Activated T-helper 2 cell treated with anti-CD3 and anti-CD28 coated beads, Interferon-gamma antibody, Interleukin-2, Interleukin-4, amounts not matched to agents 10 μg/mL and 5 μg/mL and 100 μg/mL, durations not matched to agents 14 hours and 24 hours and 36 hours (primary cell): Measurements from ENCODE around the gene CMBL. TPM values are rescaled to one million over a fixed set of nuclear protein-coding genes. Genes with fewer than 3 reads are reported as not detected.
A peak's percentile ranks its signal among the peaks of the same experiment; 100 is the strongest.
"Not testable (repeated sequence)": the region's sequence is repeated elsewhere in the genome, so short reads cannot be mapped to it uniquely, and the experiment has no call there.

Experiments used
- DNase-seq: peaks from one replicate; pipeline ENCODE4 v3.0.0; 2021; ENCODE audit warnings: low spot score
- H3K27ac Mint-ChIP-seq: one replicate; pipeline ENCODE4 v1.8.0; 2021; ENCODE audit warnings: mixed read lengths
- H3K27me3 Mint-ChIP-seq: one replicate; pipeline ENCODE4 v1.8.0; 2021; ENCODE audit warnings: low read depth, mixed read lengths
- H3K36me3 Mint-ChIP-seq: one replicate; pipeline ENCODE4 v1.8.0; 2021; ENCODE audit warnings: low read depth, mixed read lengths
- H3K4me1 Mint-ChIP-seq: one replicate; pipeline ENCODE4 v1.8.0; 2021; ENCODE audit warnings: low read depth, mixed read lengths
- H3K4me3 Mint-ChIP-seq: one replicate; pipeline ENCODE4 v1.8.0; 2021; ENCODE audit warnings: low read depth, mild to moderate bottlenecking, moderate library complexity, mixed read lengths
- H3K9me3 Mint-ChIP-seq: one replicate; pipeline ENCODE4 v1.8.0; 2021; ENCODE audit warnings: mixed read lengths
- intact Hi-C: fragments of 100-400 bp; cut with micrococcal nuclease; formaldehyde crosslinking; loops from one replicate; pipeline ENCODE4 v1.15.1; 2023
- total RNA-seq: library from RNA; stranded (reverse); gene quantifications from 2 replicates; pipeline ENCODE4 v1.2.3, GENCODE V29; 2022

The CMBL gene
- total RNA-seq, 1 donor from 2014 or later = 0.23 TPM

DNA sequence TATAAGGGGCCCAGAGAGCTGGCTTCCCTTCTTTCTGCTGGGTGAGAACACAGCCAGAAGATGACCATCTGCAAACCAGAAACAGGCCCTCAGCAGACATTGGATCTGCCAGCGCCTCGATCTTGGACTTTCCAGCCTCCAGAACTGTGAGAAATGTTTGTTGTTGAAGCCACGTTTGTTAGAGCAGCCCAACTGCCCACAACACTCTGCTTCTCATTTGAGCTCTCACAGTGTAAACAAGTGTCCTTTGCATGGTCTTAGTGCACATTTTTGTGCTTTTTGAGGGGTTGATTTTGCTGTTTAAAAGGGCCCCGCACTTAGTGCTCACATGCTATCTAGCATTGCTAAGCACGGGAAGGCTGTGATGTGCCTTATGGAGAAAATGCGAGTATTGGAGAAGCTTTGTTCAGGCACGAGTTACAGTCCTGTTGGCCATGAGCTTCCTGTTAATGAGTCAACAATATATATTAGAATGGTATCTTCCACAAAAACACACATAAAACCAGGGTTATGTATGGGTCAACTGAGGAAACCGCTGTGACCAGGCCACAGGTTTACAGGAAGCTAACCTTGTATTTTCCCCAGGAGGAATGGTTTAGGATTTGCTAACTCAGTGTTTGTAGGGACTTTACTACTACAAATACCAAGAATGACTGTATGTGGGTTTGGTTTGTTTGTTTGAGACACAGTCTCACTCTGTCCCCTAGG is 11.9 kb downstream of the CMBL start:
- no peaks in the 10 kb centered on the region for H3K4me1 Mint-ChIP-seq
- intact Hi-C loops = no loop called here
- no peaks in the 10 kb centered on the region for H3K9me3 Mint-ChIP-seq
- no peak overlapping the region for H3K27ac Mint-ChIP-seq
- no peaks in the 10 kb centered on the region for H3K36me3 Mint-ChIP-seq
- H3K4me3 Mint-ChIP-seq = no peak overlapping the region
- DNase-seq = no peak
- H3K27me3 Mint-ChIP-seq = peaks cover 24% of the 10 kb centered on the region

DNA sequence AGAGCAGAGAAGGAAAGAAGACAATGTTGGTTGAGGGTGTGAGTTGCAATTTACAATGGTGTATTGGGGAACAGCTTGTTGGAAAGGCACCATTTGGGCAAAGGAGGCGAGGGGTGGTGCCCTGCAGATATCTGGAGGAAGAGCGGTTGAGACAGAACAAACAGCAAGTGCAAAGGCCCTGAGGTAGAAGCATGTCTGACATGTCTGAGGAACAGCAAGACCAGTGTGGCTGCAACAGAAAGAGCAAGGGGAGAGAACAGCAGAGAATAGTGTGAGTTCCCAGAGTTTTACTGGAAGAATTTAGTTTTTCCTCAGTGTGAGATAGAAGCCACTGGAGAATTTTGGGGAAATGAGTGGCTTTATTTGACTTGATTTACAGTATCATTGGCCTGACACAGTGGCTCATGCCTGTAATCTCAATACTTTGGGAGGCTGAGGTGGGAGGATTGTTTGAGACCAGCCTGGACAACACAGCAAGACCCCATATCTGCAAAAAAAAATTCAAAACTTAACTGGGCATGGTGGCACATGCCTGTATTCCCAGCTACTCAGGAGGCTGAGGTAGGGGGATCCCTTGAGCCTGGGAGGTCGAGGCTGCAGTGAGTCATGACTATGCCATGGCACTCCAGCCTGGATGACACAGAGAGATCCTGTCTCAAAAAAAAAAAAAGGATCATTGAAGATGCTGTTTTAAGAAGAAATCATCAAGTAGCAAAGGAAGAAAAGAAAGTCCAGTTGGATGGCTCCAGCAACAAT is 13.6 kb downstream of the CMBL start:
- Mint-ChIP-seq H3K36me3 (no peaks in the 10 kb centered on the region), H3K9me3 (no peaks in the 10 kb centered on the region), H3K27me3 (peaks cover 23% of the 10 kb centered on the region), H3K4me1 (no peaks in the 10 kb centered on the region), H3K4me3 (no peak overlapping the region), H3K27ac (no peak overlapping the region)
- no peak for DNase-seq
- intact Hi-C loops = no loop called here

DNA sequence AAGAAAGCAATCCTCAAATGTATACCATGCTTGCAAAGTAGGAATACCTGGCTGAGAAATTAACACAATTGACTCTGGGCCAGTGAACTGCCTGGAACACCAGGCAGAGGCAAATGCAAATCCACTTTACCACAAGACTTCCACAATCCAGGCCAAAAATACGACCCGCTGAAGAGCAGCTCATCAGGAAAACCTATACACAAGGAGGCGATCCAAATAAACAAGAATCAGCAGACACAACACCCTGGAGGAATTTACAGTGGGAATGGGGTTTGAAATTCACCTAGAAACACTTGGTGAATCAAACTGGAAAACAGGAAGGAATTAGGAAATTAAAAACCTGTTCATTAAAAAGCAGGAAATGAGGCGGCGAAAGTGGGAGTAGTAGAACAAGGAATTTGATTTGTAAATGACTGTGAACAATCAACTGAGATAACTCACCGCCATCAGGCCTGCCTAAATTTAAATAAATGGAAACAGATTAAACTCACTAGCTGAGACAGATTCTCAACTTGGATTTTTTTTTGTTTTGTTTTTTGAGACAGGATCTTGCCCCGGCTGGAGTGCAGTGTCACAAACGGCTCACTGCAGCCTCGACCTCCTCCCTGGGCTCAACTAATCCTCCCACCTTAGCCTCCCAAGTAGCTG is 15.9 kb downstream of the CMBL start:
- intact Hi-C loops = no loop called here
- H3K9me3 Mint-ChIP-seq = no peaks in the 10 kb centered on the region
- peaks cover 16% of the 10 kb centered on the region for H3K27me3 Mint-ChIP-seq
- no peaks in the 10 kb centered on the region for H3K36me3 Mint-ChIP-seq
- H3K4me3 Mint-ChIP-seq = no peak overlapping the region
- DNase-seq = no peak
- H3K27ac Mint-ChIP-seq = no peak overlapping the region
- no peaks in the 10 kb centered on the region for H3K4me1 Mint-ChIP-seq

DNA sequence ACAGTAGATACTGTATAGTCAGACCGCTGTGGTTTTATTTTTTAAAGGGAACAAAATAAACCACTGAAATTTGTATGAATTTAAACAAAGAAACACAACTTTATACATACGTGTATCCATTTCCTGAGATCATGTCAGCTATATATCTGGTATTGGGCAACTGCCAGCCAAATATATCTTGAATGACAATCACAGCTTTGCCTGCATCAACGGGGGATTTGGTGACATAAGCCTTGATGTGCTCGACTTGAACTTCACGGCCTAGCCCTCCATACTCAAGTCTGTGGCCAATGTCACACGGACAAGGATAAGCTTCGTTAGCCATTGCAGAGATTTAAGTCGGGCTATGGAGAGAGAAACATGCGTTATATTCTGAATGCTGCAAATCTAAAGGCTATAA is 17.3 kb downstream of the CMBL start:
- intact Hi-C loops = no loop called here
- no peaks in the 10 kb centered on the region for H3K4me1 Mint-ChIP-seq
- no peak overlapping the region for H3K4me3 Mint-ChIP-seq
- H3K36me3 Mint-ChIP-seq = no peaks in the 10 kb centered on the region
- no peak overlapping the region for H3K27ac Mint-ChIP-seq
- H3K27me3 Mint-ChIP-seq = peaks cover 16% of the 10 kb centered on the region
- no peaks in the 10 kb centered on the region for H3K9me3 Mint-ChIP-seq
- DNase-seq = no peak

DNA sequence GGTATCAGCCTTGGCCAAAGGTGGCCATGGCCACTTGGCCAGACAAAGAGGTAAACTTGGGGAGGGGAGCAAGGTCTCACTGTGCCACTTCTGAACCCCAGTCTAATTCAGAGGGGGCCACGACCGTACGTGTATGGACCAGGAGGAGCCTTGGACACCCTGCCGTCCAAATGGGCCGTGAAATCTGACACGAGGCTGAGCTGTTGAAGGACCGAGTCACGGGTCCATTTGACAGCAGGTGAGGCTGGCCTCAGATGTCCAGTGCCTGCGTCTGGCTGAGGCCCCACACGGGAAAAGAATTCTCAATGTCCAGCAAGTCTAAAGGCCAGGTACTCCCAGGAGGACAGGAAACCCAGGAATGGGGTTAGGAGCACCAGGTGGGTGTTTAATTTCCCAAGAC is 17.7 kb downstream of the CMBL start:
- Mint-ChIP-seq H3K36me3 (no peaks in the 10 kb centered on the region), H3K27me3 (peaks cover 16% of the 10 kb centered on the region), H3K9me3 (no peaks in the 10 kb centered on the region), H3K27ac (no peak overlapping the region), H3K4me3 (no peak overlapping the region), H3K4me1 (no peaks in the 10 kb centered on the region)
- no peak for DNase-seq
- intact Hi-C loops = no loop called here

DNA sequence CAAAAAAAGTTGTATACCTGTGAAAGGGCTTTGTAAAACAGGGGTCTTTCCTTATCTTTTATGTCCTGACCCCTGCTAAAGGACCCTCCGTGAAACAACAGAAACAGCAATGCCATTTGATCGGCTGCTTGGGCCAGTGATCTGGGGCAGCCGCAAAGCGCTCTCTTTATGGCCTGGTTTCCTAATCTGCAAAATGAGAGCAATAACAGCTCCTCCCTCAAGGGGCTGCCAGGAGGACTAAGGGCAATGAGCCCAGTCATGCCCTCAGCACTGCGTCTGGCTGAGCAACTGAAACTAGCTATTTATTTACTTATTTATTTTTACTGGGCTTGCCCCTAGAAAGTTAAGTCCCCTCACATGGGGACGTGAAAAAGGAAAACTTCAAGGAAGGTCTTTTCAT is 18.3 kb downstream of the CMBL start:
- Mint-ChIP-seq H3K27me3 (peaks cover 16% of the 10 kb centered on the region), H3K4me1 (peaks cover 3% of the 10 kb centered on the region), H3K9me3 (no peaks in the 10 kb centered on the region), H3K4me3 (no peak overlapping the region), H3K36me3 (no peaks in the 10 kb centered on the region), H3K27ac (no peak overlapping the region)
- no peak for DNase-seq
- intact Hi-C loops = no loop called here

DNA sequence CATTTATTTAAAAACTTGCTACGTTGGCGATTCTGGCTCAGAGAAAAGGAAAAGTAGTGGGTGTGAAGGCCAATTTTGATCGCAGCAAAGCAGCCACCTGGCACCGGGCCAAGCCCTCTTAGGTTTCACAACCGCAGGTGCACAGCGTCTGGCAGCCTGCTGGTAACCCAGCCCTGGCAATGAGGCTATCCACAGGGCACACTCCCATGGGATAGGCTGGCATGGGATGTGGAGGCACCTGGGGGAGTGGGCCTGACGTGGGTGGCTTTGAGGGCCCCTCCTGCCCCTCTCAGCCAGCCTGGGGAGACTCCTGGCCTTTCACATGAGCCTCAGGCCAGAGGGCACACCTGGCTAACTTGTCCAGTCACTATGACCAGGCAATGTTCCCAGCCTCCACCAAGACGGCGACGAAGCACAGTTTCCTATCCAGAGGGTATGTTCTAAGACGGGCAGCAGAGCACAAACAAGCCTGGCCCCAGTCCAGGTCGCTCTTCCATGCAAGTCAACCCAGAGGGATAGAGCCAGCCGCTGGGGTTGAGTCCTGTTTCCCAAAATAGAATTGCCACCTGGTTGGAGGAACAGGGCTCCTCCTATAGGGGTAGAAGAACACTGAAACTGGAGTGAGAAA is 19.0 kb downstream of the CMBL start:
- no peak overlapping the region for H3K27ac Mint-ChIP-seq
- H3K9me3 Mint-ChIP-seq = no peaks in the 10 kb centered on the region
- no peak overlapping the region for H3K4me3 Mint-ChIP-seq
- DNase-seq = no peak
- intact Hi-C loops = no loop called here
- H3K4me1 Mint-ChIP-seq = peaks cover 8% of the 10 kb centered on the region
- peaks cover 13% of the 10 kb centered on the region for H3K27me3 Mint-ChIP-seq
- H3K36me3 Mint-ChIP-seq = no peaks in the 10 kb centered on the region

DNA sequence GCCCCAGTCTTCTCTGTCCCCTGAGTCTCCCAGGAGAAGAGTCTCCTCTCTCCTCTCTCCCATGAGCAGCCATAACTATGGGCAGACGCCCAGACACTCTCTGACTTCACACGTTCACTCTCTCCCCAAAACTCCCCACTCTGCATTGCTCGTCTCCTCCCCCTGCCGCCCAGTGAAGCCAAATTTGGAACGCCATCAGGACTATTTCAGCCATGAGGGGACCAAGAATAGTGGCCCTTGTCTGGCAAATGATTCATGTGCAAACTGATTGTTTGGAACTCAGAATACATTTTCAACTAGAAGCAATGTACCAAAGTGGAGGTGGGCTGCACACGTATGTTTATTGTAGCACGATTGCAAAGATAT is 20.9 kb downstream of the CMBL start:
- no peak for DNase-seq
- Mint-ChIP-seq H3K27ac (no peak overlapping the region), H3K4me1 (peaks cover 10% of the 10 kb centered on the region), H3K4me3 (no peak overlapping the region), H3K9me3 (no peaks in the 10 kb centered on the region), H3K27me3 (peaks cover 4% of the 10 kb centered on the region), H3K36me3 (no peaks in the 10 kb centered on the region)
- intact Hi-C loops = no loop called here

DNA sequence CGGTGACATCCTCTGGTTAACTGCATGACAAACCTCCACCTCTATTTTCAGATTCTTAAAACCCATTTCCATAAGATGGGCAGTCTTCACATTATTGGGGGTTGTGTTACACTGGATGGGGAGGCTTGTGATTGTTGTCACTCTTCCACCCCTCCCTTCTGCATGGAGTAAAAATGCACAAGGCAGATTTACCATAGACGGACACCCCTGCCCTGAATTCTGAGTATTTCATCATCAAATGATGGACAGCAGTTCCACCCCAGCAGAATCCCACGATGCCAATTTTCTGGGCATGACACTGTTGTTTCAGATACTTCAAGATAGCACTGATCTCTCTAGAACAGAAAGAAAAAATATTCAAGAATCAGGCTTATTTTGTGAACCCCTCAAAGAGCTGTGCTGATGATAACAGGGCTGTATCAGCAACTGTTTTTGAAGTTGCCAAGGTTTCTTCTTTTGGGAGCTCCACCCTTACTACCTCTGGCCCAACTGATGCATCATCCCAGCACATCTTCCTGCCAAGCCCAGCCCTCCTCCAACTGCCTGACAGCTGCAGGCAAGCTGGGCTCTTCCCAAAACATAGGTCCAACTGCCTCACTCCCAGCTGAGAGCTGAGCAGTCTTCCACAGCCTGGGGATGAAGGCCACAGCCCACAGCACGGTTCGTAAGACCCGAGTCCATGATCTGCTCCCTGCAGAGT is 21.4 kb downstream of the CMBL start:
- no peak overlapping the region for H3K27ac Mint-ChIP-seq
- peaks cover 4% of the 10 kb centered on the region for H3K27me3 Mint-ChIP-seq
- H3K4me1 Mint-ChIP-seq = peaks cover 10% of the 10 kb centered on the region
- H3K36me3 Mint-ChIP-seq = no peaks in the 10 kb centered on the region
- intact Hi-C loops = no loop called here
- DNase-seq = no peak
- H3K4me3 Mint-ChIP-seq = no peak overlapping the region
- H3K9me3 Mint-ChIP-seq = no peaks in the 10 kb centered on the region

DNA sequence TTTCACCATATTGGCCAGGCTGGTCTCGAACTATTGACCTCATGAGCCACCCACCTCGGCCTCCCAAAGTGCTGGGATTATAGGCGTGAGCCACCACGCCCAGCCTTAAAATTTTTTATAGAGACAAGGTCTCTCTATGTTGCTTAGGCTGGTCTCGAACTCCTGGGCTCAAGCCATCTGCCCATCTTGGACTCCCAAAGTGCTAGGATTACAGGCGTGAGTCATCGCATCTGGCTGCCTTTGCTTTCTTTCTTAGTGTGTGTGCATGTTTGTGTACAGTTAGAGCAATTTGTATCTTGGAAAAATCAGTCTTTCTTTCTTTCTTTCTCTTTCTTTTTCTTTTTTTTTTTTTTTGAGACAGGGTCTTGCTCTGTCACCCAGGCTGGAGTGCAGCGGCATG is 22.3 kb downstream of the CMBL start:
- intact Hi-C loops = loop anchor here (2.0 kb wide), 1 partner anchor 135 kb away; no protein-coding TSS in a partner anchor
- H3K4me3 Mint-ChIP-seq, H3K36me3 Mint-ChIP-seq, H3K27ac Mint-ChIP-seq, H3K27me3 Mint-ChIP-seq, H3K9me3 Mint-ChIP-seq, H3K4me1 Mint-ChIP-seq, DNase-seq: not testable (repeated sequence)

DNA sequence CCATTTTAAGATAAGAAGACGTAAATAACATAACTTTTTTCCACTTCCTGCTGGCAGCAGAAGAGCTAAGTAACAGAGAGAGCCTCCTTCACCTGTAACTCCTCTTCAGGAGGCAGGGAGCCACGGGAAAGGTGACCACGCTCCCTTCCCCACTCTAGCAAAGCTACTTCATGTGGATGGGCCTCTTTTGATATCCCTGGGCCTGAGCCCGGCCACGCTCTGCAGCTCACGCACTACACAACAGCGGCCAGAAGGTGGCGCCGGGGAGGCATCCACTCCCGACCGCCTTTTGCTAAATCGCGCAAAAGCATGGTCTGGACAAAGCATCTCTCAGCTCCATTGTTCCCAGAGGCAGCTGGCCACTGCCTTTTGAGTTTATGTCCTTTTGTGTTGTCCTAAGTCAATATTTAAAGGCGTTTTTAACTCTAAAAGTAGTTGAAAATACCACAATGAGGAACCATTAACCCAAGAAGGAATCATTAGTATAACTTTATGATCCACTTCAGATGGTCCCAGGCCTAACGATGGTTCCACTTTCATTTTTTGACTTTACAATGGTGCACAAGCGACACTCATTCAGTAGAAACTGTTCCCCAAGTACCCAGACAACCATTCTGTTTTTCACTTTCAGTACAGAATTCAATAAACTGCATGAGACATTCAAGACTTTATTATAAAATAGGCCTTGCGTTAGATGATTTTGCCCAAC is 23.6 kb downstream of the CMBL start:
- intact Hi-C loops = loop anchor here (1.0 to 2.0 kb wide), 2 partner anchors 80 to 137 kb away; no protein-coding TSS in a partner anchor
- H3K4me1 Mint-ChIP-seq = peaks cover 10% of the 10 kb centered on the region
- peak; percentile 65 for DNase-seq
- H3K9me3 Mint-ChIP-seq = no peaks in the 10 kb centered on the region
- no peaks in the 10 kb centered on the region for H3K27me3 Mint-ChIP-seq
- H3K36me3 Mint-ChIP-seq = no peaks in the 10 kb centered on the region
- H3K27ac Mint-ChIP-seq = no peak overlapping the region
- no peak overlapping the region for H3K4me3 Mint-ChIP-seq
